HepG2 (cell line): ENCODE results near the gene SMPX. TPM values are rescaled to one million over a fixed set of nuclear protein-coding genes. Genes with fewer than 3 reads are reported as not detected.

Source experiments
- ATAC-seq: fragments of 200-7000 bp; cut with Tn5 transposase; 3 replicates; pipeline ENCODE4 v1.9.1; 2020; ENCODE audit warnings: mild to moderate bottlenecking, moderate library complexity
- BruUV-seq: library from RNA; stranded (reverse); fragments of 400-500 nt; replicated peaks from 2 replicates; lab custom pipeline; 2021; lab: Mats Ljungman, UMichigan
- CTCF ChIA-PET: fragments of 300-600 bp; formaldehyde crosslinking; extraction: SDS; loops from one replicate; lab custom pipeline; 2021; ENCODE audit warnings: low total read pairs, inconsistent platforms, low intra/inter-chr PET ratio; lab: Yijun Ruan, JAX
- POLR2A ChIA-PET: fragments of 350-600 bp; sonication (Branson Sonifier 250); formaldehyde crosslinking; loops from one replicate; lab custom pipeline; 2020; ENCODE audit warnings: antibody characterized with exemption, inconsistent platforms; lab: Yijun Ruan, JAX
- DNase-seq: peaks from one replicate; pipeline ENCODE4 v3.0.0-alpha.2; 2015; ENCODE audit warnings: low spot score
- FAIRE-seq: peaks from 3 replicates; lab custom pipeline; 2011; peaks lifted over from hg19 to GRCh38; lab: Jason Lieb, UNC
- H2AFZ ChIP-seq: one replicate; pipeline ENCODE4 v1.6.1; 2011; ENCODE audit warnings: low read length, inconsistent platforms
- H3K27ac ChIP-seq: fragments of 300-600 bp; 3 replicates; pipeline ENCODE4 v1.8.0; 2011; ENCODE audit warnings: mixed run types, mild to moderate bottlenecking, mixed read lengths, low read length, inconsistent platforms; ENCODE audit not compliant: insufficient read depth; ENCODE audit errors: extremely low read length
- H3K27me3 ChIP-seq, 2 experiments: fragments of 200-600 bp in 1 of 2; 2 replicates in 1 of 2; 3 replicates in 1 of 2; pipeline versions ENCODE4 v1.6.0 to v1.8.0; 2011; ENCODE audit warnings: low read length in 2 of 2, mild to moderate bottlenecking in 2 of 2, moderate library complexity in 2 of 2, inconsistent platforms in 1 of 2; ENCODE audit not compliant: insufficient read depth in 2 of 2, control insufficient read depth in 1 of 2
- H3K36me3 ChIP-seq, 2 experiments: fragments of 200-600 bp in 1 of 2; replicated peaks in 1 of 2; 2 replicates in 1 of 2; 3 replicates in 1 of 2; pipeline versions ENCODE4 v1.5.1 to v1.8.0; 2011; ENCODE audit warnings: low read length in 2 of 2, inconsistent platforms in 1 of 2; ENCODE audit not compliant: insufficient read depth in 2 of 2, control insufficient read depth in 1 of 2
- H3K4me1 ChIP-seq: 2 replicates; pipeline ENCODE4 v1.5.1; 2012; ENCODE audit warnings: low read length, inconsistent platforms; ENCODE audit not compliant: insufficient read depth
- H3K4me2 ChIP-seq: 2 replicates; pipeline ENCODE4 v1.6.0; 2011; ENCODE audit warnings: low read depth, low read length, inconsistent platforms
- H3K4me3 ChIP-seq, 3 experiments: fragments of 200-600 bp in 1 of 3; sonication (generic), shearing (Covaris generic) in 1 of 3; replicated peaks in 1 of 3; 2 replicates each; pipeline ENCODE4 v1.5.1; 2011 to 2016; ENCODE audit warnings: low read length in 3 of 3, inconsistent platforms in 2 of 3, low read depth in 2 of 3, mild to moderate bottlenecking in 2 of 3, control low read depth in 1 of 3, mixed read lengths in 1 of 3; ENCODE audit not compliant: insufficient read depth in 1 of 3
- H3K79me2 ChIP-seq: one replicate; pipeline ENCODE4 v1.6.1; 2011; ENCODE audit warnings: low read length, inconsistent platforms; ENCODE audit not compliant: insufficient read depth
- H3K9ac ChIP-seq: 2 replicates; pipeline ENCODE4 v1.6.0; 2011; ENCODE audit warnings: mild to moderate bottlenecking, low read depth, low read length, inconsistent platforms; ENCODE audit not compliant: insufficient read depth
- H3K9me3 ChIP-seq: 2 replicates; pipeline ENCODE4 v1.5.1; 2012; ENCODE audit warnings: mild to moderate bottlenecking, low read length
- H4K20me1 ChIP-seq: 2 replicates; pipeline ENCODE4 v1.6.0; 2011; ENCODE audit warnings: inconsistent platforms, mild to moderate bottlenecking, low read length, moderate library complexity; ENCODE audit not compliant: insufficient read depth
- ATF7-NPFF ChIP-seq: sonication (generic); formaldehyde crosslinking; IDR thresholded peaks from 2 replicates; pipeline ENCODE4 v1.8.1; 2023; ENCODE audit warnings: mild to moderate bottlenecking, low read depth, missing genetic modification reagents, moderate library complexity
- HNF1B ChIP-seq: sonication (generic); formaldehyde crosslinking; IDR thresholded peaks from 2 replicates; pipeline ENCODE4 v1.5.1; 2020; ENCODE audit warnings: mild to moderate bottlenecking, moderate library complexity, missing genetic modification reagents
- HOXA7 ChIP-seq: sonication (generic); formaldehyde crosslinking; IDR thresholded peaks from 2 replicates; pipeline ENCODE4 v1.8.1; 2022; ENCODE audit warnings: mild to moderate bottlenecking, missing genetic modification reagents, moderate library complexity
- KDM4B ChIP-seq: sonication (generic); formaldehyde crosslinking; IDR thresholded peaks from 2 replicates; pipeline ENCODE4 v1.4.0; 2020; ENCODE audit warnings: missing genetic modification reagents
- KLF13 ChIP-seq: sonication (generic); formaldehyde crosslinking; IDR thresholded peaks from 2 replicates; pipeline ENCODE4 v1.4.0; 2020; ENCODE audit warnings: mild to moderate bottlenecking, missing genetic modification reagents
- MTA3 ChIP-seq: sonication (generic); formaldehyde crosslinking; IDR thresholded peaks from 2 replicates; pipeline ENCODE4 v1.4.0; 2020; ENCODE audit warnings: missing genetic modification reagents
- MYC ChIP-seq: sonication (generic); formaldehyde crosslinking; IDR thresholded peaks from 2 replicates; pipeline ENCODE4 v1.9.0; 2021; ENCODE audit warnings: missing genetic modification reagents, borderline replicate concordance
- MYPOP ChIP-seq: sonication (generic); formaldehyde crosslinking; IDR thresholded peaks from 2 replicates; pipeline ENCODE4 v1.8.1; 2023; ENCODE audit warnings: mild to moderate bottlenecking, moderate library complexity, missing genetic modification reagents
- NCOA5 ChIP-seq: sonication (generic); formaldehyde crosslinking; IDR thresholded peaks from 2 replicates; pipeline ENCODE4 v1.4.0; 2020; ENCODE audit warnings: missing genetic modification reagents
- PCBP2 ChIP-seq: fragments of 200-400 bp; formaldehyde crosslinking; optimal IDR thresholded peaks from 2 replicates; pipeline ENCODE3; 2018; ENCODE audit warnings: low read length, low read depth; ENCODE audit not compliant: poor library complexity, severe bottlenecking
- THAP11 ChIP-seq: IDR thresholded peaks from 2 replicates; pipeline ENCODE4 v1.6.1; 2016; ENCODE audit warnings: missing biosample characterization, missing genetic modification reagents
- ZNF629 ChIP-seq: sonication (generic); formaldehyde crosslinking; conservative IDR thresholded peaks from 2 replicates; pipeline ENCODE4 v1.5.0; 2020; ENCODE audit warnings: missing genetic modification reagents
- ZNF644 ChIP-seq: IDR thresholded peaks from 2 replicates; pipeline ENCODE4 v1.6.1; 2016; ENCODE audit warnings: low read depth
- ZNF784 ChIP-seq: sonication (generic); formaldehyde crosslinking; IDR thresholded peaks from 2 replicates; pipeline ENCODE4 v1.5.1; 2020; ENCODE audit warnings: missing genetic modification reagents, mild to moderate bottlenecking, borderline replicate concordance
- WGBS: methylation state at CpG from one replicate; pipeline ENCODE4 v1.1.6; 2017; ENCODE audit warnings: low lambda C conversion rate; 5-methylcytosine and 5-hydroxymethylcytosine counted together
- in situ Hi-C: cut with HindIII; loops from 2 replicates; pipeline ENCODE4 v1.10.0; 2017; ENCODE audit warnings: low pct_unique_long_range_greater_than_20kb; ENCODE audit not compliant: extremely low pct_ligation_motif_present
- intact Hi-C: fragments of 100-400 bp; cut with micrococcal nuclease; formaldehyde crosslinking; loops from one replicate; pipeline ENCODE4 v1.10.0; 2022; ENCODE audit not compliant: unreplicated experiment
- polyA plus RNA-seq, 8 experiments: library from polyadenylated mRNA; depleted of rRNA in 3 of 8; stranded (reverse) in 7 of 8; unstranded in 1 of 8; fragments of >200 nt; fragmentation: Illumina TruSeq in 4 of 8; extraction: Trizol in 4 of 8; gene quantifications; 2 replicates each; pipeline versions ENCODE4 v1.2.1 to v1.2.3, GENCODE V29; 2011 to 2016; ENCODE audit warnings: low read depth in 4 of 8, missing spikeins in 1 of 8, mixed read lengths in 1 of 8; ENCODE audit not compliant: insufficient read depth in 1 of 8
- total RNA-seq, 5 experiments: library from RNA; depleted of rRNA; stranded (reverse); fragments of >200 nt; fragmentation: Illumina TruSeq; extraction: Trizol; gene quantifications; 2 replicates each; pipeline ENCODE4 v1.2.3, GENCODE V29; 2016; ENCODE audit warnings: low read depth in 1 of 5

SMPX gene
- total and polyA plus RNA-seq, 2 of the 13 experiments (the other 11 are each of a cell fraction or from before 2014, with no cell fraction given): 0.95 to 1.8 TPM

- TF ChIP-seq HNF1B (CRISPR knock-in tag): no peak
- TF ChIP-seq THAP11 (CRISPR knock-in tag): no peak
- TF ChIP-seq ZNF784 (CRISPR knock-in tag): no peak
- TF ChIP-seq HOXA7 (CRISPR knock-in tag): no peak
- TF ChIP-seq ATF7-NPFF (CRISPR knock-in tag): no peak
- no peak for TF ChIP-seq MYC (CRISPR knock-in tag)
- TF ChIP-seq PCBP2: no peak
Observed at GRCh38 chrX:21756785-21757529, 959 bp downstream of the SMPX start (continued).

- Histone ChIP-seq H3K9ac (no peak overlapping the region), H3K4me3 (no peak overlapping the region), H3K27ac (no peak overlapping the region), H3K27me3 (no peaks in the 10 kb centered on the region), H2AFZ (no peak overlapping the region), H3K9me3 (no peaks in the 10 kb centered on the region), H3K36me3 (no peaks in the 10 kb centered on the region), H3K4me1 (peaks cover 21% of the 10 kb centered on the region), H3K4me2 (no peak overlapping the region), H4K20me1 (no peaks in the 10 kb centered on the region), H3K79me2 (no peaks in the 10 kb centered on the region)
- WGBS: 92% methylated on average over 1 of the region's 1 CpG
- BruUV-seq: no TSS peak
- DNase-seq (no peak), ATAC-seq (no peak), FAIRE-seq (no peak)
- in situ Hi-C loops: loop anchor here (25.0 kb wide), 1 partner anchor 1213 kb away; no protein-coding TSS in a partner anchor
- intact Hi-C loops: loop anchor here (5.0 kb wide), 1 partner anchor 43 kb away; no protein-coding TSS in a partner anchor
- ChIA-PET POLR2A (no interaction called here), CTCF (no interaction called here)
- TF ChIP-seq ZNF644 (CRISPR knock-in tag): no peak
- no peak for TF ChIP-seq ZNF629
- no peak for TF ChIP-seq KDM4B
- no peak for TF ChIP-seq MYPOP (CRISPR knock-in tag)
- no peak for TF ChIP-seq KLF13 (CRISPR knock-in tag)
- TF ChIP-seq MTA3 (CRISPR knock-in tag): no peak
- TF ChIP-seq NCOA5 (CRISPR knock-in tag): no peak
Observed at GRCh38 chrX:21749924-21750323, 8.0 kb downstream of the SMPX start.
